Activated CD4-positive, alpha-beta memory T cell treated with anti-CD3 and anti-CD28 coated beads for 36 hours (primary cell): ENCODE data around the gene ACR. TPM values are rescaled to one million over a fixed set of nuclear protein-coding genes. Genes with fewer than 3 reads are reported as not detected.

Experiments used
- CTCF ChIA-PET: fragments of 350-600 bp; sonication (Branson Sonifier 250); formaldehyde crosslinking; loops from one replicate; lab custom pipeline; 2021; ENCODE audit warnings: antibody characterized with exemption, inconsistent platforms; lab: Charles Lee
- POLR2A ChIA-PET: fragments of 350-600 bp; sonication (Branson Sonifier 250); formaldehyde crosslinking; loops from one replicate; lab custom pipeline; 2021; ENCODE audit warnings: antibody characterized with exemption; lab: Charles Lee
- DNase-seq: peaks from one replicate; pipeline ENCODE4 v3.0.0-alpha.2; 2020
- H3K27ac Mint-ChIP-seq: one replicate; pipeline ENCODE4 v1.8.0; 2021; ENCODE audit warnings: mixed read lengths
- H3K27me3 Mint-ChIP-seq: one replicate; pipeline ENCODE4 v1.8.0; 2021; ENCODE audit warnings: mixed read lengths
- H3K36me3 Mint-ChIP-seq: one replicate; pipeline ENCODE4 v1.8.0; 2021; ENCODE audit warnings: mixed read lengths
- H3K4me1 Mint-ChIP-seq: one replicate; pipeline ENCODE4 v1.8.0; 2021; ENCODE audit warnings: low read depth, mixed read lengths
- H3K4me3 Mint-ChIP-seq: one replicate; pipeline ENCODE4 v1.8.0; 2021; ENCODE audit warnings: mild to moderate bottlenecking, mixed read lengths
- H3K9me3 Mint-ChIP-seq: one replicate; pipeline ENCODE4 v1.8.0; 2021; ENCODE audit warnings: mixed read lengths
- intact Hi-C: fragments of 100-400 bp; cut with micrococcal nuclease; formaldehyde crosslinking; loops from one replicate; pipeline ENCODE4 v1.15.1; 2023
- total RNA-seq, 2 experiments: library from RNA; stranded (reverse); gene quantifications; one replicate each; pipeline ENCODE4 v1.2.3, GENCODE V29; 2021

The ACR gene
- total RNA-seq, 2 experiments from 2014 or later: not detected

- ChIA-PET CTCF (no interaction called here), POLR2A (no interaction called here)
- no peaks in the 10 kb centered on the region for H3K9me3 Mint-ChIP-seq
- H3K36me3 Mint-ChIP-seq: no peaks in the 10 kb centered on the region
- no peak overlapping the region for H3K4me3 Mint-ChIP-seq
- no peak overlapping the region for H3K27ac Mint-ChIP-seq
- H3K4me1 Mint-ChIP-seq: peaks cover 12% of the 10 kb centered on the region
- DNase-seq: no peak
- peaks cover 1% of the 10 kb centered on the region for H3K27me3 Mint-ChIP-seq
- intact Hi-C loops: no loop called here
Measured at GRCh38 chr22:50698546-50698945, 39.5 kb upstream of the ACR start.

GRCh38 chr22:50699001-50699755 lies 38.8 kb upstream of the ACR start:
- Mint-ChIP-seq H3K27ac (no peak overlapping the region), H3K4me1 (peaks cover 12% of the 10 kb centered on the region), H3K27me3 (peaks cover 1% of the 10 kb centered on the region), H3K36me3 (no peaks in the 10 kb centered on the region), H3K4me3 (no peak overlapping the region), H3K9me3 (no peaks in the 10 kb centered on the region)
- ChIA-PET CTCF (no interaction called here), POLR2A (no interaction called here)
- DNase-seq: no peak
- intact Hi-C loops: no loop called here

- Mint-ChIP-seq H3K27ac (no peak overlapping the region), H3K4me1 (peaks cover 12% of the 10 kb centered on the region), H3K36me3 (no peaks in the 10 kb centered on the region), H3K27me3 (peaks cover 1% of the 10 kb centered on the region), H3K4me3 (no peak overlapping the region), H3K9me3 (no peaks in the 10 kb centered on the region)
- intact Hi-C loops: no loop called here
- no peak for DNase-seq
- ChIA-PET CTCF (no interaction called here), POLR2A (no interaction called here)
Measured at GRCh38 chr22:50699756-50700386, 38.1 kb upstream of the ACR start.

- no peak for DNase-seq
Measured at GRCh38 chr22:50700387-50701075, 37.5 kb upstream of the ACR start.

GRCh38 chr22:50701076-50701419 lies 37.0 kb upstream of the ACR start:
- Mint-ChIP-seq H3K4me1 (peaks cover 12% of the 10 kb centered on the region), H3K9me3 (no peaks in the 10 kb centered on the region), H3K36me3 (no peaks in the 10 kb centered on the region), H3K27ac (no peak overlapping the region), H3K27me3 (peaks cover 1% of the 10 kb centered on the region), H3K4me3 (no peak overlapping the region)
- CTCF ChIA-PET: interaction anchor here (0.5 kb wide), 1 partner anchor 56 kb away, joined by 3 read pairs; no protein-coding TSS in a partner anchor
- intact Hi-C loops: no loop called here
- POLR2A ChIA-PET: no interaction called here
- no peak for DNase-seq

More at GRCh38 chr22:50700387-50701075, 37.5 kb upstream of the ACR start:
- Mint-ChIP-seq H3K27ac (no peak overlapping the region), H3K9me3 (no peaks in the 10 kb centered on the region), H3K4me3 (no peak overlapping the region), H3K4me1 (peaks cover 12% of the 10 kb centered on the region), H3K36me3 (no peaks in the 10 kb centered on the region), H3K27me3 (peaks cover 1% of the 10 kb centered on the region)
- ChIA-PET CTCF (interaction anchor here (0.5 kb wide), 1 partner anchor 57 kb away, joined by 3 read pairs; no protein-coding TSS in a partner anchor), POLR2A (no interaction called here)
- intact Hi-C loops: no loop called here

- intact Hi-C loops: no loop called here
- peaks cover 12% of the 10 kb centered on the region for H3K4me1 Mint-ChIP-seq
- H3K27me3 Mint-ChIP-seq: peaks cover 1% of the 10 kb centered on the region
- no peaks in the 10 kb centered on the region for H3K36me3 Mint-ChIP-seq
- no peak for DNase-seq
- ChIA-PET POLR2A (no interaction called here), CTCF (interaction anchor here (0.5 kb wide), 1 partner anchor 55 kb away, joined by 3 read pairs; no protein-coding TSS in a partner anchor)
- H3K27ac Mint-ChIP-seq: no peak overlapping the region
- no peaks in the 10 kb centered on the region for H3K9me3 Mint-ChIP-seq
- no peak overlapping the region for H3K4me3 Mint-ChIP-seq
Measured at GRCh38 chr22:50701428-50702154, 36.4 kb upstream of the ACR start.

- Mint-ChIP-seq H3K9me3 (no peaks in the 10 kb centered on the region), H3K27me3 (peaks cover 1% of the 10 kb centered on the region), H3K4me1 (peaks cover 12% of the 10 kb centered on the region), H3K4me3 (no peak overlapping the region), H3K36me3 (no peaks in the 10 kb centered on the region), H3K27ac (no peak overlapping the region)
- ChIA-PET POLR2A (no interaction called here), CTCF (interaction anchor here (1.4 kb wide), 1 partner anchor 55 kb away, joined by 3 read pairs; no protein-coding TSS in a partner anchor)
- DNase-seq: peak; percentile 14
- intact Hi-C loops: no loop called here
Measured at GRCh38 chr22:50702261-50702671, 35.7 kb upstream of the ACR start.

GRCh38 chr22:50702821-50703725 lies 34.9 kb upstream of the ACR start:
- Mint-ChIP-seq H3K27me3 (peaks cover 1% of the 10 kb centered on the region), H3K27ac (no peak overlapping the region), H3K9me3 (no peaks in the 10 kb centered on the region), H3K4me3 (no peak overlapping the region), H3K36me3 (no peaks in the 10 kb centered on the region), H3K4me1 (peaks cover 12% of the 10 kb centered on the region)
- intact Hi-C loops: no loop called here
- POLR2A ChIA-PET: no interaction called here
- CTCF ChIA-PET: interaction anchor here (1.4 kb wide), 1 partner anchor 54 kb away, joined by 3 read pairs; no protein-coding TSS in a partner anchor
- no peak for DNase-seq

- CTCF ChIA-PET: interaction anchor here (1.4 kb wide), 1 partner anchor 53 kb away, joined by 3 read pairs; no protein-coding TSS in a partner anchor
- Mint-ChIP-seq H3K27me3 (peaks cover under 1% of the 10 kb centered on the region), H3K4me1 (peaks cover 12% of the 10 kb centered on the region), H3K27ac (no peak overlapping the region), H3K36me3 (no peaks in the 10 kb centered on the region), H3K4me3 (no peak overlapping the region), H3K9me3 (no peaks in the 10 kb centered on the region)
- no peak for DNase-seq
- POLR2A ChIA-PET: no interaction called here
- intact Hi-C loops: no loop called here
Measured at GRCh38 chr22:50703726-50704509, 34.1 kb upstream of the ACR start.

- H3K4me1 Mint-ChIP-seq: peaks cover 12% of the 10 kb centered on the region
- no peak overlapping the region for H3K27ac Mint-ChIP-seq
- no peaks in the 10 kb centered on the region for H3K9me3 Mint-ChIP-seq
- intact Hi-C loops: no loop called here
- ChIA-PET CTCF (no interaction called here), POLR2A (no interaction called here)
- H3K36me3 Mint-ChIP-seq: no peaks in the 10 kb centered on the region
- DNase-seq: no peak
- H3K4me3 Mint-ChIP-seq: no peak overlapping the region
- H3K27me3 Mint-ChIP-seq: no peaks in the 10 kb centered on the region
Measured at GRCh38 chr22:50704510-50705218, 33.3 kb upstream of the ACR start.
